Endometrial microvascular endothelial cells (primary cell): Measurements from ENCODE around the gene KRTAP10-5. TPM values are rescaled to one million over a fixed set of nuclear protein-coding genes. Genes with fewer than 3 reads are reported as not detected.
"Not testable (repeated sequence)": the region's sequence is repeated elsewhere in the genome, so short reads cannot be mapped to it uniquely, and the experiment has no call there.

Experiments used
- in situ Hi-C: cut with HindIII; loops from 2 replicates; pipeline ENCODE4 v1.10.0; 2017; ENCODE audit warnings: low sequenced_read_pairs, low pct_unique_long_range_greater_than_20kb; ENCODE audit errors: inconsistent ontology term
- total RNA-seq: library from RNA; depleted of rRNA; stranded (reverse); fragments of >200 nt; gene quantifications from one replicate; pipeline ENCODE4 v1.2.3, GENCODE V29; 2015; ENCODE audit errors: inconsistent ontology term

Gene KRTAP10-5
- total RNA-seq, 1 donor from 2014 or later: not detected

GRCh38 chr21:44612669-44613229, 32.3 kb upstream of the KRTAP10-5 start:
- in situ Hi-C loops: no loop called here

- in situ Hi-C loops: no loop called here
Measured at GRCh38 chr21:44612029-44612486, 31.7 kb upstream of the KRTAP10-5 start, which contains the start of gene KRTAP10-8. KRTAP10-8 (plus strand) TSS chr21:44612079; CDS start chr21:44612101, 22 bp downstream.

- in situ Hi-C loops: no loop called here
Measured at GRCh38 chr21:44611551-44611950, 31.1 kb upstream of the KRTAP10-5 start.

GRCh38 chr21:44610157-44610843, 29.9 kb upstream of the KRTAP10-5 start:
- in situ Hi-C loops: not testable (repeated sequence)

- in situ Hi-C loops: no loop called here
Measured at GRCh38 chr21:44609193-44609592, 28.8 kb upstream of the KRTAP10-5 start.

GRCh38 chr21:44606495-44606894, 26.1 kb upstream of the KRTAP10-5 start:
- in situ Hi-C loops: no loop called here

GRCh38 chr21:44603911-44604310, 23.5 kb upstream of the KRTAP10-5 start:
- in situ Hi-C loops: no loop called here

- in situ Hi-C loops: no loop called here
Measured at GRCh38 chr21:44603109-44603875, 22.9 kb upstream of the KRTAP10-5 start.

- in situ Hi-C loops: no loop called here
Measured at GRCh38 chr21:44602463-44602850, 22.1 kb upstream of the KRTAP10-5 start.

GRCh38 chr21:44601596-44602462, 21.4 kb upstream of the KRTAP10-5 start:
- in situ Hi-C loops: no loop called here

GRCh38 chr21:44601091-44601490, 20.7 kb upstream of the KRTAP10-5 start:
- in situ Hi-C loops: not testable (repeated sequence)

GRCh38 chr21:44600118-44600978, 19.9 kb upstream of the KRTAP10-5 start, which contains the start of gene KRTAP10-7:
KRTAP10-7 (plus strand) TSS chr21:44600597; CDS start chr21:44600622, 25 bp downstream.
- in situ Hi-C loops: not testable (repeated sequence)

GRCh38 chr21:44599264-44600029, 19.0 kb upstream of the KRTAP10-5 start:
- in situ Hi-C loops: no loop called here

- in situ Hi-C loops: no loop called here
Measured at GRCh38 chr21:44598061-44598460, 17.7 kb upstream of the KRTAP10-5 start.

- in situ Hi-C loops: no loop called here
Measured at GRCh38 chr21:44596068-44596725, 15.8 kb upstream of the KRTAP10-5 start.

- in situ Hi-C loops: no loop called here
Measured at GRCh38 chr21:44595524-44595923, 15.1 kb upstream of the KRTAP10-5 start.

GRCh38 chr21:44594406-44594916, 14.1 kb upstream of the KRTAP10-5 start:
- in situ Hi-C loops: no loop called here
